Stimulated activated CD8-positive, alpha-beta memory T cell treated with anti-CD3 and anti-CD28 coated beads, Interleukin-4, amount 100 ng/mL, for 1 hour (primary cell): ENCODE data around the gene TBC1D20.

Experiments
- DNase-seq, 2 donors: peaks; one replicate each; pipeline ENCODE4 v3.0.0-alpha.2; 2020; ENCODE audit warnings: low read depth in 2 of 2, low spot score in 1 of 2

The TBC1D20 gene

GRCh38 chr20:420721-421574 is 41.4 kb downstream of the TBC1D20 start:
- DNase-seq: no peak

- no peak for DNase-seq
These were observed 42.1 kb downstream of the TBC1D20 start for GRCh38 chr20:420166-420620.

GRCh38 chr20:419556-420165 is 42.7 kb downstream of the TBC1D20 start:
- no peak for DNase-seq

GRCh38 chr20:418858-419365 is 43.4 kb downstream of the TBC1D20 start:
- DNase-seq: no peak

- DNase-seq: no peak
These were observed 44.5 kb downstream of the TBC1D20 start for GRCh38 chr20:417801-418342.

- no peak for DNase-seq
These were observed 45.2 kb downstream of the TBC1D20 start for GRCh38 chr20:416950-417800.

GRCh38 chr20:415820-416322 is 46.5 kb downstream of the TBC1D20 start:
- no peak for DNase-seq

GRCh38 chr20:414161-414560 is 48.2 kb downstream of the TBC1D20 start:
- DNase-seq: no peak

GRCh38 chr20:412081-412480 is 50.3 kb downstream of the TBC1D20 start:
- DNase-seq: no peak

- no peak for DNase-seq
These were observed 52.4 kb downstream of the TBC1D20 start for GRCh38 chr20:409697-410559.

- DNase-seq: no peak
These were observed 53.3 kb downstream of the TBC1D20 start for GRCh38 chr20:408843-409696.

- peak; percentile 74 to 80 for DNase-seq
These were observed 54.1 kb downstream of the TBC1D20 start, which contains the start of gene RBCK1 for GRCh38 chr20:407953-408842. TSS of gene RBCK1 (plus strand) at chr20:408299. CDS start at chr20:408758, 459 bp downstream.

- DNase-seq: peak; percentile 19 to 34
These were observed 55.0 kb downstream of the TBC1D20 start for GRCh38 chr20:407133-407952.

- no peak for DNase-seq
These were observed 55.9 kb downstream of the TBC1D20 start for GRCh38 chr20:406200-407132.

- no peak for DNase-seq
These were observed 58.2 kb downstream of the TBC1D20 start for GRCh38 chr20:404088-404487.

GRCh38 chr20:403582-403957 is 58.8 kb downstream of the TBC1D20 start:
- no peak for DNase-seq
